Esophagus squamous epithelium (tissue), 5 donors: ENCODE measurements around the gene SH3BP2. TPM values are rescaled to one million over a fixed set of nuclear protein-coding genes. Genes with fewer than 3 reads are reported as not detected.
A peak's percentile ranks its signal among the peaks of the same experiment; 100 is the strongest.

Experiments used
- DNase-seq: peaks from one replicate; lab custom pipeline; 2025; lab: John Stamatoyannopoulos, UW
- H3K27ac ChIP-seq, 4 donors: fragments of 200-600 bp; sonication (generic); one replicate each; pipeline ENCODE4 v1.5.1; 2016 to 2019; ENCODE audit warnings: mild to moderate bottlenecking in 1 of 4
- H3K27me3 ChIP-seq, 4 donors: fragments of 200-600 bp; sonication (generic); 1 replicate in 3 of 4; 2 replicates in 1 of 4; pipeline versions ENCODE4 v1.5.1 to v1.6.0; 2017 to 2021; ENCODE audit warnings: antibody characterized with exemption in 1 of 4
- H3K36me3 ChIP-seq, 3 donors: fragments of 200-600 bp; sonication (generic); one replicate each; pipeline ENCODE4 v1.5.1; 2016 to 2019
- H3K4me1 ChIP-seq, 3 donors: fragments of 200-600 bp; sonication (generic); one replicate each; pipeline ENCODE4 v1.5.1; 2017 to 2019
- H3K4me3 ChIP-seq, 4 donors: fragments of 200-600 bp; sonication (generic); 1 replicate in 3 of 4; 2 replicates in 1 of 4; pipeline ENCODE4 v1.5.1; 2016 to 2019; ENCODE audit warnings: mild to moderate bottlenecking in 2 of 4, moderate library complexity in 1 of 4
- H3K9me3 ChIP-seq, 3 donors: fragments of 200-600 bp; sonication (generic); one replicate each; pipeline ENCODE4 v1.5.1; 2016 to 2019
- CTCF ChIP-seq, 6 experiments: fragments of 450-650 bp in 4 of 6; fragments of 200-600 bp in 2 of 6; sonication (generic) in 2 of 6; IDR thresholded peaks; one replicate each; pipeline ENCODE4 v1.5.1; 2016 to 2019; ENCODE audit warnings: antibody characterized with exemption in 6 of 6, mild to moderate bottlenecking in 4 of 6, moderate library complexity in 4 of 6
- POLR2A ChIP-seq, 4 donors: fragments of 450-650 bp; IDR thresholded peaks; one replicate each; pipeline ENCODE4 v1.6.1; 2017; ENCODE audit warnings: antibody characterized with exemption in 4 of 4, mild to moderate bottlenecking in 4 of 4, moderate library complexity in 3 of 4
- WGBS, 2 donors: methylation state at CpG; one replicate each; pipeline ENCODE4 v1.1.5; 2018; 5-methylcytosine and 5-hydroxymethylcytosine counted together
- intact Hi-C: fragments of 100-400 bp; cut with DNase I; formaldehyde crosslinking; loops from one replicate; pipeline ENCODE4 v1.15.0; 2022
- total RNA-seq, 4 donors: library from RNA; depleted of rRNA; stranded (reverse); fragments of >200 nt; gene quantifications; one replicate each; pipeline ENCODE4 v1.1.0, GENCODE V29; 2016
- donor health status: DM: yes; HTN: yes; CAD: no.

Gene SH3BP2
- total RNA-seq, 4 donors from 2014 or later = 13.5 to 36.8 (median 34.0) TPM

- WGBS, 2 donors = 63 to 74% methylated on average over 1 of the region's 1 CpG
- Histone ChIP-seq H3K27ac (peak overlapping the region in 1 of 4 donors; percentile 56), H3K9me3 (no peaks in the 10 kb centered on the region), H3K4me3 (no peak overlapping the region), H3K4me1 (peaks cover 0 to 73% (median 44%) of the 10 kb centered on the region in 3 donors), H3K27me3 (no peaks in the 10 kb centered on the region), H3K36me3 (peaks cover 0 to 29% (median 0%) of the 10 kb centered on the region in 3 donors)
- intact Hi-C loops = no loop called here
- TF ChIP-seq POLR2A (IDR thresholded peaks at IDR 0.05) (no peak), CTCF (IDR thresholded peaks at IDR 0.05) (no peak)
- no peak for DNase-seq
These were observed 80.4 kb downstream of the SH3BP2 start for GRCh38 chr4:2873329-2873728.

GRCh38 chr4:2874861-2875260 lies 82.0 kb downstream of the SH3BP2 start:
- no peak overlapping the region for H3K27ac ChIP-seq
- no peaks in the 10 kb centered on the region for H3K27me3 ChIP-seq
- no peaks in the 10 kb centered on the region for H3K9me3 ChIP-seq
- H3K4me3 ChIP-seq = no peak overlapping the region
- 86 to 88% methylated on average over 7 of the region's 7 CpGs for WGBS, 2 donors
- DNase-seq = no peak
- peaks cover 0 to 44% (median 8%) of the 10 kb centered on the region in 3 donors for H3K36me3 ChIP-seq
- intact Hi-C loops = no loop called here
- H3K4me1 ChIP-seq = peaks cover 0 to 58% (median 29%) of the 10 kb centered on the region in 3 donors
- TF ChIP-seq CTCF (IDR thresholded peaks at IDR 0.05) = no peak
- no peak for TF ChIP-seq POLR2A (IDR thresholded peaks at IDR 0.05)

GRCh38 chr4:2875556-2875955 lies 82.7 kb downstream of the SH3BP2 start:
- H3K9me3 ChIP-seq = no peaks in the 10 kb centered on the region
- H3K27ac ChIP-seq = no peak overlapping the region
- peaks cover 0 to 51% (median 8%) of the 10 kb centered on the region in 3 donors for H3K36me3 ChIP-seq
- peaks cover 0 to 51% (median 24%) of the 10 kb centered on the region in 3 donors for H3K4me1 ChIP-seq
- intact Hi-C loops = no loop called here
- TF ChIP-seq POLR2A (IDR thresholded peaks at IDR 0.05) = no peak
- no peak for TF ChIP-seq CTCF (IDR thresholded peaks at IDR 0.05)
- DNase-seq = no peak
- H3K4me3 ChIP-seq = no peak overlapping the region
- WGBS, 2 donors = 87 to 89% methylated on average over 2 to 3 of the region's 3 CpGs
- H3K27me3 ChIP-seq = no peaks in the 10 kb centered on the region

GRCh38 chr4:2878346-2878745 lies 85.5 kb downstream of the SH3BP2 start:
- Histone ChIP-seq H3K27ac (no peak overlapping the region), H3K36me3 (peaks cover 0 to 79% (median 8%) of the 10 kb centered on the region in 3 donors), H3K4me3 (no peak overlapping the region), H3K9me3 (no peaks in the 10 kb centered on the region), H3K27me3 (no peaks in the 10 kb centered on the region), H3K4me1 (peaks cover 0 to 26% (median 16%) of the 10 kb centered on the region in 3 donors)
- 78 to 80% methylated on average over 5 of the region's 5 CpGs for WGBS, 2 donors
- intact Hi-C loops = no loop called here
- DNase-seq = no peak
- no peak for TF ChIP-seq POLR2A (IDR thresholded peaks at IDR 0.05)
- no peak for TF ChIP-seq CTCF (IDR thresholded peaks at IDR 0.05)

- no peak for DNase-seq
- TF ChIP-seq CTCF (IDR thresholded peaks at IDR 0.05) = no peak
- no peak for TF ChIP-seq POLR2A (IDR thresholded peaks at IDR 0.05)
- Histone ChIP-seq H3K9me3 (no peaks in the 10 kb centered on the region), H3K4me3 (no peak overlapping the region), H3K4me1 (peaks cover 0 to 19% (median 10%) of the 10 kb centered on the region in 3 donors), H3K27me3 (no peaks in the 10 kb centered on the region), H3K36me3 (peaks cover 0 to 86% (median 8%) of the 10 kb centered on the region in 3 donors), H3K27ac (no peak overlapping the region)
- intact Hi-C loops = no loop called here
- WGBS, 2 donors = 75 to 85% methylated on average over 5 of the region's 5 CpGs
These were observed 86.1 kb downstream of the SH3BP2 start for GRCh38 chr4:2879026-2879425.
